Fibroblast of villous mesenchyme (primary cell): ENCODE measurements around the gene E2F6. TPM values are rescaled to one million over a fixed set of nuclear protein-coding genes. Genes with fewer than 3 reads are reported as not detected.

Source experiments
- DNase-seq: peaks from one replicate; pipeline ENCODE4 v3.0.0-alpha.2; 2010; ENCODE audit warnings: low read depth
- H3K4me3 ChIP-seq: 2 replicates; pipeline ENCODE4 v1.5.1; 2011; ENCODE audit warnings: low read depth, mild to moderate bottlenecking, low read length
- total RNA-seq: library from RNA; depleted of rRNA; stranded (reverse); fragments of >200 nt; gene quantifications from 2 replicates; pipeline ENCODE4 v1.2.3, GENCODE V29; 2012
- TF ChIP-seq, protein P1 (sequence below): IDR thresholded peaks from 2 replicates; pipeline ENCODE4 v1.5.1; 2012; ENCODE audit warnings: low read depth, mild to moderate bottlenecking, low read length; ENCODE audit not compliant: insufficient read depth

E2F6 gene
- total RNA-seq, 1 donor, result 13.4 TPM

DNA sequence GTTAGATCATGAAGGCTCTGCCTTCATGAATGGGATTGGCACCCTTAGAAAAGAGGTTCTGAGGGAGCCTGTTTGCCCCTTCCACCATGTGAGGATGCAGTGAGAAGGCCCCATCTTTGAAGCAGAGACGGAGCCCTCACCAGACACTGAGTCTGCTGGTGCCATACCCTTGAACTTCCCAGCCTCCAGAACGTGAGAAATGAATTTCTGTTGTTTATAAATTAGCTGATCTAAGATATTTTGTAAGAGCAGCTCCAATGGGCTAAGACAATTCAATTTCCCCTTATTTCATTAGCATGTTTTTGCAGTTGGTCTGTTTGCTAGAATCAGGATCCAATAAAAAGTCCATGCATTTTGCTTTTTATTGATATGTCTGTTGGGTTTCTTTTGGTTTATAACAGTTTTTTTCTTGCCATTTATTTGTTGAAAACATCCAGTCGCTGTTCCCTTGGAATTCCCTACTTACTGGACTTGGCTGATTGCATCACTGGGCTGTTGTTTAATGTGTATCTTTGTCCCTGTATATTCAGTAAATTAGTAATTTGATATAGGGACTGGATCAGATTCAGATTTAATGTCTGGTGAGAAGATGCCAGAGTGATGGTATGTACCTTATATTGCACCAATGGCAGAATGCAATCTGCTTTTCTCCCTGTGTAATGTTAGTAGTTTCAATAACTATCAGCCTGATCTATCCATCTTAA, 43.8 kb upstream of the E2F6 start:
- no peak for DNase-seq
- TF ChIP-seq, protein P1, sequence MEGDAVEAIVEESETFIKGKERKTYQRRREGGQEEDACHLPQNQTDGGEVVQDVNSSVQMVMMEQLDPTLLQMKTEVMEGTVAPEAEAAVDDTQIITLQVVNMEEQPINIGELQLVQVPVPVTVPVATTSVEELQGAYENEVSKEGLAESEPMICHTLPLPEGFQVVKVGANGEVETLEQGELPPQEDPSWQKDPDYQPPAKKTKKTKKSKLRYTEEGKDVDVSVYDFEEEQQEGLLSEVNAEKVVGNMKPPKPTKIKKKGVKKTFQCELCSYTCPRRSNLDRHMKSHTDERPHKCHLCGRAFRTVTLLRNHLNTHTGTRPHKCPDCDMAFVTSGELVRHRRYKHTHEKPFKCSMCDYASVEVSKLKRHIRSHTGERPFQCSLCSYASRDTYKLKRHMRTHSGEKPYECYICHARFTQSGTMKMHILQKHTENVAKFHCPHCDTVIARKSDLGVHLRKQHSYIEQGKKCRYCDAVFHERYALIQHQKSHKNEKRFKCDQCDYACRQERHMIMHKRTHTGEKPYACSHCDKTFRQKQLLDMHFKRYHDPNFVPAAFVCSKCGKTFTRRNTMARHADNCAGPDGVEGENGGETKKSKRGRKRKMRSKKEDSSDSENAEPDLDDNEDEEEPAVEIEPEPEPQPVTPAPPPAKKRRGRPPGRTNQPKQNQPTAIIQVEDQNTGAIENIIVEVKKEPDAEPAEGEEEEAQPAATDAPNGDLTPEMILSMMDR, result no peak
- H3K4me3 ChIP-seq, result no peak overlapping the region

DNA sequence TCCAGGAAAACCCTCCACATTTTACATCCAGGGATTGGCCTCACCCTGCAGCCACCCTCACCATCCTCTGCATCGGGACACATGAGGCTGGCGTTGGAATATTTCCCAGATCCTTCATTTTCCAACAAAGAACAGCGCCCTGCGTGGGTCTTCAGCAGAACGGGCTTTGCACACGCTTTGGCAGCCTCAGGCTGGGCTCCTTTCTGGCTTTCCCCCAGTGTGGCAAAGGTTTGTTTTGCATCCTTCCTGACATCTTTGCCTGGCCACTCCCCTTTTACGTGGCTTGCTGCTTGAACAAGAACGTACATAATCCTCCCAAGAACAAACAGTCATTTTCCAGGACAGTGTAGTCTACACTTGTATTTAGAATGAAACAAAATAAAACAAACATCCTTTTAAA, 42.3 kb upstream of the E2F6 start:
- TF ChIP-seq, protein P1, result no peak
- no peak for DNase-seq
- no peak overlapping the region for H3K4me3 ChIP-seq

- no peak for DNase-seq
- TF ChIP-seq, protein P1, result no peak
- no peak overlapping the region for H3K4me3 ChIP-seq
Measured at GRCh38 chr2:11507517-11507916, 41.6 kb upstream of the E2F6 start.

GRCh38 chr2:11506611-11506969, 40.6 kb upstream of the E2F6 start:
- DNase-seq, result no peak
- H3K4me3 ChIP-seq, result no peak overlapping the region
- TF ChIP-seq, protein P1, result no peak

DNA sequence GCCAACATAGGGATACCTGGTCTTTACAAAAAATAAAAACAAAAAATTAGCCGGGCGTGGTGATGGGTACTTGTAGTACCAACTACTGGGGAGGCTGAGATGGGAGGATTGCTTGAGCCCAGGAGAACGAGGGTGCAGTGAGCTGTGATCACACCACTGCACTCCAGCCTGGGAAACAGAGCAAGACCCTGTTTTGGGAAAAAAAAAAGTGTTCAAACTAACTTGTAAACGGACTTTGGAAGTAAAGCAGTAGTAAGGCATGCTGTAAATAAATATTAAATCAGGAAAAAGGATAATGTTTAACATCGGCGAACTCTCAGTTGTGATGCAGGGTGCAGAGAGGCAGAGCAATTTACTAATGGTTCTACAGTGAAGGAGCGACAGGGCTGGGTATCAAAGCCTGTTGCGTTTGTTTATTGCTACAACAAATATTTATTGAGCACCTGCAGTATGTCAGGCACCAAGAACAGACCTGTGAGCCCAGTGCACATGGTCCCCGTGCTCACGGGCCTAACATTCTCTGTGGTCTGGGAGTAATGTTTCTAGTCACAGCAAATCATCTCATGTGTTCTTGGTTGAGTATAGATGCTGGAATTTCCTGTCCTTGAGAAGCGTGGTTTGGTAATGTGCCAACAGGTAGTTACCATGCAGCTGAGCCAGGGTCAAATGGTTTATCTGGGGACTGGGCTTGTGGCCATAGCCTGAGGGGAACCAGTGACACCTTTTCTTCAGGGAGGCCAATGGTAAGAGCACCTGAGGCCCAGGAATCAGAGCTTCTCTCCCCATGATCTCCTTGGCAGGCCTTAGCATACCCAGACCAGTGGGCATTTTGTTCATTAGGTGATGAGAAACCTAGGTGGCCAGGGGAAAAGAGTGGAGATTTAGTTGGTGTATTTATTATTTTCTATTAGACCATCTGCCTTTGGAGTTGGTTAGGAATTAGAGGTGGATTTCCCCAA, 40.0 kb upstream of the E2F6 start:
- no peak overlapping the region for H3K4me3 ChIP-seq
- DNase-seq, result no peak
- TF ChIP-seq, protein P1, result no peak

DNA sequence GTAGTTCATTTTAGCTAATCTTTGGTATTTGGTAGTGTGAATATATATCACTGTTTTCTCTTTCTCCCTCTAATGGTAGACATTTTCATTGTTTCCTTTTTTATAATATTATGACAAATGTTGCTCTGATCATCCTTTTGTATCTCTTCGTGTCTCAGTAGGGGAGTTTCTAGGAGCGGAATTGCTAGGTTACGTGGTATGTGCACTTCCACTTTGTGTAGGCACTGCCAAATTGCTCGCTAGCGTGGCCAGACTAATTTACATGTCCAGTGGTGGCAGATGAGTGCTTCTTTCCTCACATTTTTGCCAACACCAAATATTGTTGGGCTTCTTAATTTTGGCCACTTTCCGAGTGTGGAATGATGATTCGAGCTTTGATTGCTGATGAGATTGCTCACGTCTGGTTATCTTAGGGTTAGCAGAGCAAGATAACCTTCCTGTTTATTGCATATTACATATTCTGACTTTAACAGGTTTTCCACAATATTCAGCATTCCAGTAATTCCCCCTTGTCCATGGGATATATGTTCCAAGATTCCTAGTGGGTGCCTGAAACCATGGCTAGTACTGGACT, 37.5 kb upstream of the E2F6 start:
- TF ChIP-seq, protein P1, result no peak
- no peak overlapping the region for H3K4me3 ChIP-seq
- no peak for DNase-seq
